Thyroid gland (tissue), 4 donors: ENCODE data around the gene BEAN1.

Experiments
- POLR2A ChIP-seq, 2 donors: fragments of 450-650 bp; IDR thresholded peaks; one replicate each; pipeline ENCODE4 v1.6.1; 2017; ENCODE audit warnings: antibody characterized with exemption in 2 of 2, mild to moderate bottlenecking in 2 of 2, moderate library complexity in 1 of 2
- TF ChIP-seq, protein P1 (sequence below), 6 experiments: fragments of 200-600 bp in 3 of 6; fragments of 450-650 bp in 3 of 6; sonication (generic) in 3 of 6; IDR thresholded peaks; one replicate each; pipeline ENCODE4 v1.5.1; 2016 to 2019; ENCODE audit warnings: antibody characterized with exemption in 6 of 6, mild to moderate bottlenecking in 2 of 6, inconsistent platforms in 1 of 6, moderate library complexity in 1 of 6

DNA sequence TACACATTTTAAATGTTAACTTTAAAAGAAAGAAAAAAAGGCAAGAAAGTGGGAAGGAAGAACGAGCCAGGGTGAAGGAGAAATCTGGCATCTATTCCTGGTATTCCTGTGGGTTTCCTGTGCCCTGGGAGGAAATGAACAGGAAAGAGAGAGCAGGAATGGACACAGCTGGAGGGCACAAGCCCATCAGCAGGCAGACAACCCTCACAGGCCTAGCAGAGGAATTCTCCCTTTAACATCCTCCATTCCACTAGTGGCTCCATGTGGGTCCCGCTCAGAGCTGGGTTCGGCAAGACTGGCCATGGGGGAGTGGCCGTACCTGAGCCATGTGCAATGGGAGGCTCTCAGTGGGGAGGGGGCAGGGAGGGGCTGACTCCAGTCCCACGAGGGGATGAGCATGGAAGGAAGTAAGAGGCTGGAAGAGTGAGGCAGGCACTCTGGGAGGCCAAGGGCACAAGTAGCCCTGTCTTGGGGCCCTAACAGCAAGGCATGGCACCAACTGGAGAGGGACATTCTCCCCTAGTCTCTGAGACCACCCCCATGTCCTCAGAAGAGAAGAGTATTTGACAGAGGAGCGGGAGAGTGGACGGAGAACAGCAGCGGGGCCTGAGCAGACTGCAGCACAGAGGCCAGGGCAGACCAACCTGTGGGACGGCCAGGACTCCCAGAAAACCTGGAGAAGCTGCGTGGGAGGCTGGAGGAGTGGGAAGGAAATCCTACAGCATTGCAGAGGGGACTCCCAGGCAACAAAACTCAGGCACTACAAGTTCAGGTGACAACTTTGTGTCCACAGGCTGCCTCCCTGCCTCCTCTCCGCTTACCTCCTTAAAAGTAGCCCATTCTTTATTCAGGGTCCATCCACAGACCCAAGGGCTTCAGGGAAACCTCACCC lies 92.6 kb downstream of the BEAN1 start:
- TF ChIP-seq, protein P1, sequence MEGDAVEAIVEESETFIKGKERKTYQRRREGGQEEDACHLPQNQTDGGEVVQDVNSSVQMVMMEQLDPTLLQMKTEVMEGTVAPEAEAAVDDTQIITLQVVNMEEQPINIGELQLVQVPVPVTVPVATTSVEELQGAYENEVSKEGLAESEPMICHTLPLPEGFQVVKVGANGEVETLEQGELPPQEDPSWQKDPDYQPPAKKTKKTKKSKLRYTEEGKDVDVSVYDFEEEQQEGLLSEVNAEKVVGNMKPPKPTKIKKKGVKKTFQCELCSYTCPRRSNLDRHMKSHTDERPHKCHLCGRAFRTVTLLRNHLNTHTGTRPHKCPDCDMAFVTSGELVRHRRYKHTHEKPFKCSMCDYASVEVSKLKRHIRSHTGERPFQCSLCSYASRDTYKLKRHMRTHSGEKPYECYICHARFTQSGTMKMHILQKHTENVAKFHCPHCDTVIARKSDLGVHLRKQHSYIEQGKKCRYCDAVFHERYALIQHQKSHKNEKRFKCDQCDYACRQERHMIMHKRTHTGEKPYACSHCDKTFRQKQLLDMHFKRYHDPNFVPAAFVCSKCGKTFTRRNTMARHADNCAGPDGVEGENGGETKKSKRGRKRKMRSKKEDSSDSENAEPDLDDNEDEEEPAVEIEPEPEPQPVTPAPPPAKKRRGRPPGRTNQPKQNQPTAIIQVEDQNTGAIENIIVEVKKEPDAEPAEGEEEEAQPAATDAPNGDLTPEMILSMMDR (IDR thresholded peaks at IDR 0.05), result no peak
- TF ChIP-seq POLR2A (IDR thresholded peaks at IDR 0.05), result no peak
